ENCODE results near the gene OGFOD1.
"Not testable (repeated sequence)": the region's sequence is repeated elsewhere in the genome, so short reads cannot be mapped to it uniquely, and the experiment has no call there.

Gene OGFOD1

DNA sequence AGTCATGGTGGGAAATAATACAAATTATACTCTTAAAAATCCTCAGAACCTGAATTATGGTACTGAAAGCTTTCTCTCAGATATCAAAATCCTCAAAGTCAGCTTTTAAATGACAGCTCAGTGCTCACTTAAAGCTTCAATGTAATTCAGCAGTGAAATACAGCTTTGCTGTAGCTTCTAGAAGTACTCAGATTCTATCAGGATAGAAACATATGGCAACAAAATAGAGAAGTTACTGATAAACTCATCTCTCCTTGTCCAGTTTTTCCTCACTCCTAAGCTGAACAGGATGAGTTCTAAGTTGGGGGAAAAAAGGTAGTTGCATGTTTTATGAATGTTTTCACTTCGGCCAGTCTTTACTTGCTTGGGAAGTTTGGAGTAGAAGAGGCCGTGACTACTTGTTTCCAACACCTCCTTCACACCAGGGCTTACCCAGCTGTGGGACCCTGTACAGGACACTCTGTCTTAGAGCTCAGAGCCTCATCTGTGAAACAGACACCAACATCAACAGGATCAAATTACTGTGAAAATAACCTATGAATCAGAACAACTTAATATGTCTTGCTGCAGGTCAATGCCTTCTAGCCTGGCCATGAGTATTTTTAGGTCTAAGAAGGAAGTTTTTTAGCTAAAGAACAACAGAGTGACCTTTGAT is 30.2 kb downstream of the OGFOD1 start:
- no peak for DNase-seq

- no peak for DNase-seq
Observed at GRCh38 chr16:56482683-56483236, 31.4 kb downstream of the OGFOD1 start.

DNA sequence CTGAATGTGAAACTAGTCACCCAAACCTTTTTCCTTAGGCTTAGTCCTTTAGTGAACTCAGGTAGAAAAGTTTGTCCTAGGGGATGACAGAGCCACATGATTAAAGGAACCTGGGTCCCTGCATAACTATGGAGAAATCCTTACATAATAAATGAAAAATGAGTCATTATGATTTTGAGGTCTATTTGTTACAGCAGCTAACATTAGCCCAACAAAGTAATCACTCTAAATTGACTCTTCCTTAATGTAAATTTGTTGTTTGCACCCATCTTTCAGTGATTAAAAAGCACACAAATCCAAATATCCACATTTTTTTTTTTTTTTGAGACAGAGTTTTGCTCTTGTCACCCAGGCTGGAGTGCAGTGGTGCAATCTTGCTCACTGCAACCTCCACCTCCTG is 32.0 kb downstream of the OGFOD1 start:
- no peak for DNase-seq

- DNase-seq, result no peak
Observed at GRCh38 chr16:56488035-56488434, 36.7 kb downstream of the OGFOD1 start.

DNA sequence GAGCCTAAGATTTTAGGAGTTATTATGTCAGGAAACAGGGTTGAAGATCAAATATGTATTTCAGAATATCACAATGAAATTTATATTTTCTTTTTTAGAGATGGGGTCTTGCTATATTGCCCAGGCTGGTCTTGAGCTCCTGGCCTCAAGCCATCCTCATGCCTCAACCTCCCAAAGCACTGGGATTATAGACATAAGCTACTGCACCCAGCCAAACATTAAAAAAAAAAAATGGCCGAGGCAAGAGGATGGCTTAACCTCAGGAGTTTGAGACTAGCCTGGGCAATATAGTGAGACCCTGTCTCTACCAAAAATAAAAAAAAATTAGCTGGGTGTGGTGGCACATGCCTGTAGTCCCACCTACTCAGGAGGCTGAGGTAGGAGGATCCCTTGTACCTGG is 37.5 kb downstream of the OGFOD1 start:
- DNase-seq, result not testable (repeated sequence)

DNA sequence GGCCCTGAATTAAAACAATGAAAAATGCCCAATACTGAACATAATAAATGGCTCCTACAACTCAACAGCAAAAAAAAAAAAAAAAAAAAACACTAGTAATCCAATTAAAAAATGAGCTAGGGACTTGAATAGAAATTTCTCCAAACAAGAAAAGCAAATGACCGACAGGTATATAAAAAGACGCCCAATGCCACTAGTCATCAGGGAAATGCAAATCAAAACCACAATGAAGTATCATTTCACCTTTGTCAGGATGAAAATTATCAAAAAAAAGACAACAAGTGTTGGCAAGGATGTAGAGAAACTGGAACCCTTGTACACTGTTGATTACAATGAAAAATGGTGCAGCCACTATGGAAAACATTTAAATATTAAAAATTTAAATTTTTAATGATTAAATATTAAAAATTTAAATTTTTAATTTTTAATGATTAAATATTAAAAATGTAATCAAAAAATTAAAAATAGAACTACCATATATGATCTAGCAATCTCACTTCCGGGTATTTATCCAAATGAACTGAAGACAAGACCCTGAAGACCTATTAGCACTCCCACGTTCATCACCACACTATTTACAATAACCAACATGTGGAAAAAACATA is 40.4 kb downstream of the OGFOD1 start:
- no peak for DNase-seq

GRCh38 chr16:56493126-56493525 is 41.8 kb downstream of the OGFOD1 start:
- DNase-seq, result no peak

- DNase-seq, result no peak
Observed at GRCh38 chr16:56493815-56494214, 42.5 kb downstream of the OGFOD1 start.

DNA sequence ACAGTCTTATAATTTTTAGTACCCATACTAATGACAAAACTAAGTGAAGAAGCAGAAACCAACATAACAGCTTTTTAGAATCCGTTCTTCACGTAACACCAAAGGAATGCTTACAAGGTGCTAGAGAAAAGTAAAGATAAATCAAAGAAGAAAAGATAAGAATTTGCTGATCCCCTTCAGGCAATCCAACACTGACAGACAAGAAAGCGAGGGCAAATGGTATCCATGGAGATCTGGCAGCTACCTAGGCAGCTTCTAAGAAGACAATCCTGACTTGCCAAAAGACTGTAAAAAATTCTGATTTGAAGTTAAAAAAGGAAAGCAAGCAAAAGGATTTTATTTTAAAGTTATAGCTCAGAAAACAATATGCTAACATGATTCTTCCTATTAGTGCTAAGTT is 53.8 kb downstream of the OGFOD1 start:
- no peak for DNase-seq

DNA sequence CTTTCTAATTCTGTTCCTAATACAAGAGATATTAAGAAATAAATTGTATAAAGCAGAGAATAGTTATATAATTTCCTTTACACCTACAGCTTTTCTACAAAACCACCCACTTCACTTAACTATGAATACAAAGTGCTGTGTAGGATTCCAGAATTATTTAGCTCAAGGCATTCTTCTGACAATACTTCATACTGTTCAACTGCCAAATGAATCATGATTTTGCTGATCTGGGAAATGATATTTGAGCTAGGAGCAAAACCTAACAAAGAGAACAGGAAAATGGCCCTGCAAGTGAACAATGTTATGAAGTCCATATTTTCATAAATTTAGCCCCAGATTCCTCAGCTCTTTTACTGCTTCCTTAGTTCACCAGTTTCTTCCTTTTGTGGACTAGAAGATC is 55.6 kb downstream of the OGFOD1 start:
- no peak for DNase-seq

- no peak for DNase-seq
Observed at GRCh38 chr16:56510544-56510943, 59.2 kb downstream of the OGFOD1 start.

- no peak for DNase-seq
Observed at GRCh38 chr16:56512025-56512424, 60.7 kb downstream of the OGFOD1 start.

DNA sequence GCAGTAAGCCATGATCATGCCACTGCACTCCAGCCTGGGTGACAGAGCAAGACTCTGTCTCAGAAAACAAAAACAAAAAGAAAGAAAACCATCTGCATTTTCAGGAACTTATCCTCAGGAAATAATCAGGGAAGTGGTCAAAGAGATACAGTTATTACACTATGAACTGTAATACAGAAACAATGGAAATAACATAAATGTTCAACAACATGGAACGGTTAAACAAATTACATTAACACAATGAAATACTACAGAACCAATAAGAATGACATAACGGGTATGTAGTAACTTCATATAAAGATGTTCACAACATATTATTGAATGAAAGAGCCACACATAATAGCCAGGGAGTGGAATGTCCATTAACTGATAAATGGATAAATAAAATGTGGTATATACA is 61.7 kb downstream of the OGFOD1 start:
- DNase-seq, result no peak

DNA sequence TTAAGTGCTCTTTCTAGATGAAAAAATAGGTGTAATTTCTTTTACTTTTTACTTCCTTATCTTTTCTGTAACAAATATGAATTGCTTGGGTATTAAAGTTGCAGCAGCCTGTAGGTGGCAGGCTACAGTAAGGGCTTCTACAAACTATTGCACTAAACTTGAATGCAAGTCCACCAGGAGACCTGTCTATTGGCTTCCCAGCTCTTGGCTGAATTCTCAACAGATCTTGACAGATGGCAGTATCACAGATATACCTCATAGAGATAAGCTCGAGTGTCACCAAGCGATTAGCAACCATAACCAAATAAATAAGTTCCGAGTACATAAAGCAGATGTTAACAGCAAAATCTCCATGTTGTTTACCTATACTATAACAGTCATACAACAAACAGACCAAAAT is 62.6 kb downstream of the OGFOD1 start:
- DNase-seq, result peak; percentile 15 to 43

- DNase-seq, result no peak
Observed at GRCh38 chr16:56514845-56515244, 63.5 kb downstream of the OGFOD1 start.

- DNase-seq, result no peak
Observed at GRCh38 chr16:56515665-56516064, 64.3 kb downstream of the OGFOD1 start.

- no peak for DNase-seq
Observed at GRCh38 chr16:56517206-56517605, 65.9 kb downstream of the OGFOD1 start.

- no peak for DNase-seq
Observed at GRCh38 chr16:56518425-56518824, 67.1 kb downstream of the OGFOD1 start.

DNA sequence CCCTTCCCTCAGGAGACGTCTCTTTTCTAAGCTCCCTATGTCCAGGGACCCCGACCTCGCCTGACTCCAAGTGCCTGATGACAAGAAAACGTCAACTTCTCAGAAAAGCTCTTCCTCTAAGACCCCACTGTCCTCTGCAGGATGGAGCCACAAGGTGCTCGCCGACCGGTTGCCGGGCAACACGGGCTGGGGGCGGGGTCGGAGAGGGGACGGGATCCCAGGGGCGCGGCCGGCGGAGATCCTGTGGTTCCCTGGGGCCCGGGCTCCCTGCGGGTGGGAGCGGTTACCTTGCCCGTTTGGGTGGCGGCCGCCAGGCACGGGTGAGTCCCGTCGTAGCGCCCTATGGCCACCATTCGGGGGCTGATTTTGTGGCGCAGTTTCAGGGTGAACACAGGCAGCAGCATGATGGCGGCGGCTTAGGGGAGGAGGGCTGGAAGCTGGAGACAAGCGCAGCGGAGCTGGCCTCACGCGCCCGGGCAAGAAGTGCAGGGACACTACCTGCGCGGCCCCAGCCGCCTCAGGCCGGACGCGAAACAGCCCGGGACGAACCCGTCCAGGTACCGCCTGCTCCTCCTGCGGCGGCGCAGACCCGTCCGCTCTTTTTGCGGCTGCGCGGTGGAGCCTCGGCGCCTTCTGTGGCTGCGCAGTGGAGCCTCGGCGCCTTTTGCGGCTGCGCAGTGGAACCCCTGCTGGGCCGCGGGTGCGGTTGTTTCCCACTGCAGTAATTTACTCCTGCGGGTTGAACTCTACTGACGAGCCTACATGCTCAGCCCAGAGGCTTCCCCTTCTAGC is 68.3 kb downstream of the OGFOD1 start, which contains the start of gene BBS2:
BBS2 (minus strand) TSS at position 566 of the 792 bp plus-strand sequence; CDS start at position 404, 162 bp downstream.
- peak; percentile 92 to 94 for DNase-seq

DNA sequence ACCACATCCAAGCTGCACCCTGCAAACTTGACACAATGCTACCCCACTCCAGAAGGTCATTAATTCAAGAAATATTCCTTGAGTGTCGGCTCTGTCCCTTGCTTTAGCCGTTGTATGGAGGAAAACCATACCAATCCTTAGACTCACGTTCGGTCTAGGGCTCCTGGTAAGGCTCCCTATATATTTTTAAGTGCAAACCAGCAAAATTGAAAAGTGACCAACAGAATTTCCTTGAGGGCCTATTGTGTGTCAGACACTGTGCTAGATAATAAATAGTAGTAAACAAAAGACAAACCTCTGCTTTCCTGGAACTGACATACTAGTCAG is 68.9 kb downstream of the OGFOD1 start:
- DNase-seq, result no peak

DNA sequence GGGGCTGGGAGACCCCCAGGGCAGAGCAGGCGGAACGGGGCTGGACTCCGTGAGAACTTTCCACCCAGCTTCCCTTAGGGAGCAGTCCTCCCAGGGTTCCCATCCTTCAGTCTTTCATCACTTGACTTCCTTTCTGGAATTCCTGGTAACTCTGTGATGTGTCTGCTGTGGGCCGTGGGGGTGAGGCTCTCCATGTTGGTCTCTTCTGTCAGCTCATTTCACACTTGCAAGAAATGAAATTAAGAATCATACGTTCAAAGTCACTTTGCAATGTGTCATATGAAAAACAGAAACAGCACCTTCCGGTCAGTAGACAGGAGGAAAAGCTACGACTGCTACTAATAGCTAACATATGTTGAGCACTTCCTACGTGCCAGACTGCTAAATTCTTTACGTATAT is 73.9 kb downstream of the OGFOD1 start:
- DNase-seq, result no peak
